C4-2B (cell line): ENCODE measurements around the gene CCS.

Experiments
- CTCF ChIP-seq: fragments of 450-650 bp; conservative IDR thresholded peaks from 2 replicates; pipeline ENCODE4 v1.5.1; 2017; ENCODE audit warnings: mild to moderate bottlenecking
- ZFX ChIP-seq: fragments of 450-650 bp; IDR thresholded peaks from 2 replicates; pipeline ENCODE4 v1.6.1; 2017

GRCh38 chr11:66643745-66644437, 50.9 kb downstream of the CCS start:
- no peak for TF ChIP-seq CTCF
- no peak for TF ChIP-seq ZFX
